HCT116 (cell line): Measurements from ENCODE around the gene SSTR5. TPM values are rescaled to one million over a fixed set of nuclear protein-coding genes. Genes with fewer than 3 reads are reported as not detected.

Experiments
- ATAC-seq: fragments of 200-7000 bp; cut with Tn5 transposase; 2 replicates; pipeline ENCODE4 v1.9.1; 2020; ENCODE audit warnings: mild to moderate bottlenecking, moderate library complexity
- BruUV-seq: library from RNA; stranded (reverse); fragments of 400-500 nt; replicated peaks from 2 replicates; lab custom pipeline; 2021; lab: Mats Ljungman, UMichigan
- CTCF ChIA-PET: fragments of 300-600 bp; sonication (Branson Sonifier 250); formaldehyde crosslinking; loops from one replicate; lab custom pipeline; 2021; ENCODE audit warnings: antibody characterized with exemption; lab: Charles Lee
- POLR2A ChIA-PET: fragments of 300-600, 350-600 bp; sonication (Branson Sonifier 250); formaldehyde crosslinking; loops from one replicate; lab custom pipeline; 2021; ENCODE audit warnings: antibody characterized with exemption; lab: Charles Lee
- RAD21 ChIA-PET, 2 experiments: fragments of 300-600 bp; sonication (Branson Sonifier 250); formaldehyde crosslinking; loops; one replicate each; lab custom pipeline; 2023; ENCODE audit warnings: low total read pairs in 2 of 2; ENCODE audit not compliant: uncharacterized antibody in 2 of 2, unreplicated experiment in 2 of 2, low non-redundant PET in 1 of 2; lab: Charles Lee
- DNase-seq: peaks from one replicate; pipeline ENCODE4 v3.0.0-alpha.2; 2010; ENCODE audit warnings: low read depth, low spot score
- H2AFZ ChIP-seq: fragments of 200-600 bp; shearing (Covaris generic), sonication (generic); 2 replicates; pipeline ENCODE4 v1.6.1; 2017; ENCODE audit warnings: low read depth, mixed run types, mixed read lengths, antibody characterized with exemption, low read length; ENCODE audit not compliant: poor library complexity, severe bottlenecking
- H3K27ac ChIP-seq: 2 replicates; pipeline ENCODE4 v1.5.1; 2012; ENCODE audit warnings: low read depth, low read length
- H3K27me3 ChIP-seq: fragments of 200-600 bp; sonication (generic); 2 replicates; pipeline ENCODE4 v1.6.1; 2016; ENCODE audit warnings: mixed run types, low read length, mixed read lengths; ENCODE audit not compliant: insufficient read depth
- H3K36me3 ChIP-seq, 2 experiments: fragments of 200-500 bp in 1 of 2; fragments of 200-600 bp in 1 of 2; sonication (Bioruptor generic) in 1 of 2; sonication (generic) in 1 of 2; 2 replicates each; pipeline versions ENCODE4 v1.5.1 to v1.6.1; 2014 to 2016; ENCODE audit warnings: low read length in 2 of 2, inconsistent platforms in 1 of 2, mixed read lengths in 1 of 2, mixed run types in 1 of 2; ENCODE audit not compliant: insufficient read depth in 2 of 2, control insufficient read depth in 1 of 2
- H3K4me1 ChIP-seq, 2 experiments: fragments of 200-600 bp in 1 of 2; sonication (generic) in 1 of 2; 2 replicates each; pipeline versions ENCODE4 v1.5.1 to v1.6.1; 2012 to 2017; ENCODE audit warnings: low read length in 2 of 2, inconsistent platforms in 1 of 2, mild to moderate bottlenecking in 1 of 2, mixed read lengths in 1 of 2, mixed run types in 1 of 2, moderate library complexity in 1 of 2; ENCODE audit not compliant: insufficient read depth in 2 of 2, control insufficient read depth in 1 of 2
- H3K4me2 ChIP-seq: fragments of 200-600 bp; sonication (generic); 2 replicates; pipeline ENCODE4 v1.6.1; 2017; ENCODE audit warnings: mixed run types, low read length, mixed read lengths
- H3K4me3 ChIP-seq, 2 experiments: fragments of 200-600 bp in 1 of 2; sonication (generic) in 1 of 2; replicated peaks in 1 of 2; 2 replicates each; pipeline ENCODE4 v1.5.1; 2011 to 2016; ENCODE audit warnings: low read length in 2 of 2, control low read depth in 1 of 2, low read depth in 1 of 2, mild to moderate bottlenecking in 1 of 2, mixed read lengths in 1 of 2, mixed run types in 1 of 2
- H3K79me2 ChIP-seq: fragments of 200-600 bp; sonication (generic); 2 replicates; pipeline ENCODE4 v1.6.1; 2017; ENCODE audit warnings: mild to moderate bottlenecking, mixed run types, low read length, moderate library complexity, mixed read lengths; ENCODE audit not compliant: insufficient read depth
- H3K9ac ChIP-seq: fragments of 200-600 bp; sonication (generic); 2 replicates; pipeline ENCODE4 v1.6.1; 2016; ENCODE audit warnings: low read length, mixed read lengths
- H3K9me2 ChIP-seq: fragments of 200-600 bp; sonication (generic), shearing (Covaris generic); 2 replicates; pipeline ENCODE4 v1.6.1; 2017; ENCODE audit warnings: mixed run types, mild to moderate bottlenecking, moderate library complexity; ENCODE audit not compliant: insufficient read depth
- H3K9me3 ChIP-seq, 2 experiments: fragments of 200-500 bp in 1 of 2; fragments of 200-600 bp in 1 of 2; sonication (Bioruptor generic) in 1 of 2; sonication (generic) in 1 of 2; 2 replicates each; pipeline ENCODE4 v1.6.1; 2014 to 2017; ENCODE audit warnings: low read length in 2 of 2, mixed read lengths in 2 of 2, inconsistent platforms in 1 of 2, low read depth in 1 of 2, mild to moderate bottlenecking in 1 of 2, mixed run types in 1 of 2, moderate library complexity in 1 of 2; ENCODE audit not compliant: control insufficient read depth in 1 of 2, insufficient read depth in 1 of 2
- H4K20me1 ChIP-seq: fragments of 200-600 bp; sonication (generic), shearing (Covaris generic); 2 replicates; pipeline ENCODE4 v1.6.1; 2017; ENCODE audit warnings: mixed run types, mild to moderate bottlenecking, moderate library complexity; ENCODE audit not compliant: insufficient read depth
- ATF3 ChIP-seq: IDR thresholded peaks from 2 replicates; pipeline ENCODE4 v1.6.1; 2012
- CBX3 ChIP-seq: IDR thresholded peaks from 2 replicates; pipeline ENCODE4 v1.6.1; 2012; ENCODE audit warnings: low read depth
- CEBPB ChIP-seq: IDR thresholded peaks from 2 replicates; pipeline ENCODE4 v1.6.1; 2012; ENCODE audit warnings: low read depth
- CTCF ChIP-seq, 3 experiments: fragments of 200-600 bp in 1 of 3; sonication (generic) in 1 of 3; IDR thresholded peaks in 2 of 3; conservative IDR thresholded peaks in 1 of 3; 2 replicates each; pipeline ENCODE4 v1.5.1; 2012 to 2017; ENCODE audit warnings: low read depth in 2 of 3, low read length in 2 of 3, antibody characterized with exemption in 1 of 3, borderline replicate concordance in 1 of 3, control low read depth in 1 of 3, mild to moderate bottlenecking in 1 of 3, mixed read lengths in 1 of 3, mixed run types in 1 of 3, moderate library complexity in 1 of 3; ENCODE audit not compliant: insufficient read depth in 1 of 3
- EGR1 ChIP-seq: IDR thresholded peaks from 2 replicates; pipeline ENCODE4 v1.6.1; 2012; ENCODE audit warnings: low read depth
- ELF1 ChIP-seq: IDR thresholded peaks from 2 replicates; pipeline ENCODE4 v1.6.1; 2012; ENCODE audit warnings: low read depth, borderline replicate concordance
- EZH2 ChIP-seq: fragments of 200-600 bp; sonication (generic); IDR thresholded peaks from 2 replicates; pipeline ENCODE4 v1.6.1; 2017; ENCODE audit warnings: antibody characterized with exemption, mixed run types
- FOSL1 ChIP-seq: IDR thresholded peaks from 2 replicates; pipeline ENCODE4 v1.6.1; 2012; ENCODE audit warnings: low read depth
- JUND ChIP-seq: IDR thresholded peaks from 2 replicates; pipeline ENCODE4 v1.6.1; 2012
- POLR2A ChIP-seq: IDR thresholded peaks from 2 replicates; pipeline ENCODE4 v1.7.0; 2011; ENCODE audit warnings: borderline replicate concordance; ENCODE audit not compliant: insufficient read depth, insufficient read length; ENCODE audit errors: extremely low read depth
- POLR2AphosphoS5 ChIP-seq: IDR thresholded peaks from 2 replicates; pipeline ENCODE4 v1.6.1; 2011; ENCODE audit warnings: mild to moderate bottlenecking, low read depth, low read length, moderate library complexity
- RAD21 ChIP-seq: IDR thresholded peaks from 2 replicates; pipeline ENCODE4 v1.6.1; 2012; ENCODE audit warnings: low read depth, mild to moderate bottlenecking
- SRF ChIP-seq: IDR thresholded peaks from 2 replicates; pipeline ENCODE4 v1.6.1; 2012; ENCODE audit warnings: low read depth
- TCF7L2 ChIP-seq: IDR thresholded peaks from 2 replicates; pipeline ENCODE4 v1.7.0; 2011; ENCODE audit warnings: borderline replicate concordance, inconsistent platforms; ENCODE audit not compliant: insufficient read depth, insufficient read length; ENCODE audit errors: extremely low read depth
- ZFX ChIP-seq: fragments of 450-650 bp; IDR thresholded peaks from 2 replicates; pipeline ENCODE4 v1.6.1; 2017
- intact Hi-C: fragments of 100-400 bp; cut with micrococcal nuclease; formaldehyde crosslinking; loops from 2 replicates; pipeline ENCODE4 v1.10.0; 2022
- total RNA-seq: library from RNA; stranded (reverse); gene quantifications from one replicate; pipeline ENCODE4 v1.2.1, GENCODE V29; 2021; ENCODE audit not compliant: unreplicated experiment

Gene SSTR5
- total RNA-seq, 1 experiment from 2014 or later: 7.2 TPM

GRCh38 chr16:1053700-1054368 lies 18.7 kb upstream of the SSTR5 start (continued):
- TF ChIP-seq CTCF (IDR thresholded peaks at IDR 0.05 in 2 of 3, conservative IDR thresholded peaks at IDR 0.05 in 1 of 3; ENCODE audit: borderline replicate concordance in 1 of 3, insufficient read depth in 1 of 3, low read depth in 2 of 3, low read length in 2 of 3) (no peak), CEBPB (no peak), RAD21 (no peak)

- H3K9me3 ChIP-seq: no peaks in the 10 kb centered on the region
- DNase-seq: peak; percentile 37
- no peaks in the 10 kb centered on the region for H3K79me2 ChIP-seq
- H3K9ac ChIP-seq: no peak overlapping the region
- ChIA-PET POLR2A (no interaction called here), CTCF (interaction anchor here (1.0 to 1.7 kb wide), 3 partner anchors 36 to 343 kb away, joined by 3 to 5 read pairs (median 4); no protein-coding TSS in a partner anchor), RAD21 (interaction anchor here in 1 of 2 experiments (1.2 kb wide), 1 partner anchor 48 kb away, joined by 4 read pairs; no protein-coding TSS in a partner anchor)
- no TSS peak for BruUV-seq
- H3K4me3 ChIP-seq: no peak overlapping the region
- H3K27me3 ChIP-seq: no peaks in the 10 kb centered on the region
- H3K4me2 ChIP-seq: no peak overlapping the region
- H2AFZ ChIP-seq: no peak overlapping the region
- ATAC-seq: peak; percentile 81
- no peaks in the 10 kb centered on the region for H3K9me2 ChIP-seq
- peaks cover 6 to 22% of the 10 kb centered on the region in 2 experiments; a peak in 3 of 4 replicates for H3K4me1 ChIP-seq
- no peak overlapping the region for H3K27ac ChIP-seq
- H4K20me1 ChIP-seq: no peaks in the 10 kb centered on the region
- intact Hi-C loops: loop anchor here (1.0 to 10.0 kb wide), 4 partner anchors 137 to 343 kb away; no protein-coding TSS in a partner anchor
- H3K36me3 ChIP-seq: no peaks in the 10 kb centered on the region
- TF ChIP-seq JUND (no peak), CEBPB (no peak), ZFX (no peak), RAD21 (peak; percentile 98), EGR1 (no peak), CTCF (IDR thresholded peaks at IDR 0.05 in 2 of 3, conservative IDR thresholded peaks at IDR 0.05 in 1 of 3; ENCODE audit: borderline replicate concordance in 1 of 3, insufficient read depth in 1 of 3, low read depth in 2 of 3, low read length in 2 of 3) (peak; percentile 88 to 91 (median 89)), POLR2A (no peak), SRF (no peak), EZH2 (no peak), FOSL1 (no peak), CBX3 (no peak), ELF1 (no peak), POLR2AphosphoS5 (no peak), TCF7L2 (no peak), ATF3 (no peak)
Observed at GRCh38 chr16:1054660-1055556, 17.6 kb upstream of the SSTR5 start.
